Prostate gland (tissue), 2 donors: ENCODE results near the gene UBASH3B. TPM values are rescaled to one million over a fixed set of nuclear protein-coding genes. Genes with fewer than 3 reads are reported as not detected.

Source experiments
- DNase-seq: peaks from one replicate; pipeline ENCODE4 v3.0.0-alpha.2; 2019; ENCODE audit warnings: low spot score
- H3K27ac ChIP-seq, 2 donors: fragments of 200-600 bp; sonication (generic); 2 replicates each; pipeline ENCODE4 v1.5.1; 2017 to 2019
- H3K27me3 ChIP-seq: fragments of 200-600 bp; sonication (generic); replicated peaks from 2 replicates; pipeline ENCODE4 v1.5.1; 2019; ENCODE audit not compliant: insufficient read depth
- H3K36me3 ChIP-seq, 2 donors: fragments of 200-600 bp; sonication (generic); 1 replicate in 1 of 2; 2 replicates in 1 of 2; pipeline versions ENCODE4 v1.5.1 to v1.8.1; 2017 to 2019
- H3K4me1 ChIP-seq: fragments of 200-600 bp; sonication (generic); replicated peaks from 2 replicates; pipeline ENCODE4 v1.5.1; 2019
- H3K4me3 ChIP-seq, 2 donors: fragments of 200-600 bp; sonication (generic); 2 replicates each; pipeline ENCODE4 v1.5.1; 2017 to 2019
- H3K9me3 ChIP-seq: fragments of 200-600 bp; sonication (generic); 2 replicates; pipeline ENCODE4 v1.5.1; 2017
- CTCF ChIP-seq, 4 experiments: fragments of 200-600 bp in 2 of 4; fragments of 450-650 bp in 2 of 4; sonication (generic) in 2 of 4; IDR thresholded peaks; 1 replicate in 3 of 4; 2 replicates in 1 of 4; pipeline ENCODE4 v1.5.1; 2016 to 2019; ENCODE audit warnings: antibody characterized with exemption in 4 of 4, mild to moderate bottlenecking in 2 of 4, moderate library complexity in 2 of 4
- POLR2A ChIP-seq: fragments of 450-650 bp; IDR thresholded peaks from one replicate; pipeline ENCODE4 v1.6.1; 2016; ENCODE audit warnings: antibody characterized with exemption, mild to moderate bottlenecking
- POLR2AphosphoS5 ChIP-seq: sonication (generic); formaldehyde crosslinking; IDR thresholded peaks from one replicate; pipeline ENCODE4 v1.6.1; 2017; ENCODE audit warnings: antibody characterized with exemption
- WGBS: methylation state at CpG from one replicate; pipeline ENCODE4 v1.1.5; 2018; 5-methylcytosine and 5-hydroxymethylcytosine counted together
- intact Hi-C: fragments of 100-400 bp; cut with DNase I; formaldehyde crosslinking; loops from one replicate; pipeline ENCODE4 v1.14.2; 2022
- total RNA-seq, 2 donors: library from RNA; depleted of rRNA; stranded (reverse); fragments of >200 nt; gene quantifications; one replicate each; pipeline ENCODE4 v1.1.0, GENCODE V29; 2016

UBASH3B gene
- total RNA-seq, 2 donors from 2014 or later = 1.9 to 9.9 TPM

GRCh38 chr11:122747351-122747781, 91.8 kb downstream of the UBASH3B start:
- Histone ChIP-seq H3K4me3 (no peak overlapping the region), H3K9me3 (no peaks in the 10 kb centered on the region), H3K27me3 (no peaks in the 10 kb centered on the region), H3K36me3 (no peaks in the 10 kb centered on the region), H3K4me1 (no peaks in the 10 kb centered on the region), H3K27ac (no peak overlapping the region)
- 43% methylated on average over 5 of the region's 5 CpGs for WGBS
- intact Hi-C loops = no loop called here
- TF ChIP-seq POLR2A (no peak), POLR2AphosphoS5 (no peak), CTCF (IDR thresholded peaks at IDR 0.05) (no peak)
- DNase-seq = no peak

- Histone ChIP-seq H3K27ac (no peak overlapping the region), H3K4me1 (no peaks in the 10 kb centered on the region), H3K9me3 (no peaks in the 10 kb centered on the region), H3K36me3 (no peaks in the 10 kb centered on the region), H3K4me3 (no peak overlapping the region), H3K27me3 (no peaks in the 10 kb centered on the region)
- DNase-seq = no peak
- no peak for TF ChIP-seq CTCF (IDR thresholded peaks at IDR 0.05)
- TF ChIP-seq POLR2A = no peak
- no peak for TF ChIP-seq POLR2AphosphoS5
- intact Hi-C loops = no loop called here
- 45% methylated on average over 5 of the region's 5 CpGs for WGBS
These were observed 93.6 kb downstream of the UBASH3B start for GRCh38 chr11:122749005-122749687.

GRCh38 chr11:122750049-122750448, 94.5 kb downstream of the UBASH3B start:
- Histone ChIP-seq H3K4me1 (no peaks in the 10 kb centered on the region), H3K27me3 (no peaks in the 10 kb centered on the region), H3K9me3 (no peaks in the 10 kb centered on the region), H3K4me3 (no peak overlapping the region), H3K36me3 (no peaks in the 10 kb centered on the region), H3K27ac (no peak overlapping the region)
- WGBS = 88% methylated on average over 5 of the region's 5 CpGs
- no peak for TF ChIP-seq CTCF (IDR thresholded peaks at IDR 0.05)
- no peak for TF ChIP-seq POLR2A
- TF ChIP-seq POLR2AphosphoS5 = no peak
- intact Hi-C loops = no loop called here
- DNase-seq = no peak

- WGBS = 85% methylated on average over 5 of the region's 5 CpGs
- intact Hi-C loops = no loop called here
- no peak for TF ChIP-seq POLR2AphosphoS5
- TF ChIP-seq POLR2A = no peak
- no peak for TF ChIP-seq CTCF (IDR thresholded peaks at IDR 0.05)
- Histone ChIP-seq H3K9me3 (no peaks in the 10 kb centered on the region), H3K27me3 (no peaks in the 10 kb centered on the region), H3K4me1 (no peaks in the 10 kb centered on the region), H3K36me3 (no peaks in the 10 kb centered on the region), H3K27ac (no peak overlapping the region), H3K4me3 (no peak overlapping the region)
- DNase-seq = no peak
These were observed 96.0 kb downstream of the UBASH3B start for GRCh38 chr11:122751292-122752070.
